Brain microvascular endothelial cell (primary cell): ENCODE measurements around the gene ABCF3.
"Not testable (repeated sequence)": the region's sequence is repeated elsewhere in the genome, so short reads cannot be mapped to it uniquely, and the experiment has no call there.

Experiments
- DNase-seq: peaks from one replicate; pipeline ENCODE4 v3.0.0-alpha.2; 2020
- H3K27ac ChIP-seq: fragments of 250-450 bp; sonication (Bioruptor Pico); 2 replicates; pipeline ENCODE4 v1.5.1; 2020; ENCODE audit warnings: mild to moderate bottlenecking, moderate library complexity
- H3K27me3 ChIP-seq: fragments of 250-450 bp; sonication (Bioruptor Pico); replicated peaks from 2 replicates; pipeline ENCODE4 v1.5.1; 2020; ENCODE audit warnings: mild to moderate bottlenecking
- H3K36me3 ChIP-seq: fragments of 250-450 bp; sonication (Bioruptor Pico); replicated peaks from 2 replicates; pipeline ENCODE4 v1.5.1; 2020; ENCODE audit warnings: mild to moderate bottlenecking
- H3K4me3 ChIP-seq: 2 replicates; pipeline ENCODE4 v1.5.1; 2011; ENCODE audit warnings: low read depth, mild to moderate bottlenecking, control low read depth, low read length, moderate library complexity
- CTCF ChIP-seq: IDR thresholded peaks from 2 replicates; pipeline ENCODE4 v1.5.1; 2011; ENCODE audit warnings: low read depth, mild to moderate bottlenecking, moderate library complexity, low read length, control low read depth, inconsistent platforms; ENCODE audit errors: missing control alignments
- in situ Hi-C: cut with HindIII; loops from 2 replicates; pipeline ENCODE4 v1.10.0; 2017; ENCODE audit warnings: low sequenced_read_pairs, low pct_ligation_motif_present

ABCF3 gene

GRCh38 chr3:184155644-184156521, 30.1 kb upstream of the ABCF3 start:
- in situ Hi-C loops, result no loop called here
- Histone ChIP-seq H3K27me3 (no peaks in the 10 kb centered on the region), H3K4me3 (peak overlapping the region; percentile 91), H3K36me3 (no peaks in the 10 kb centered on the region), H3K27ac (peak overlapping the region; percentile 74)
- DNase-seq, result no peak
- TF ChIP-seq CTCF, result no peak

GRCh38 chr3:184156522-184156955, 29.5 kb upstream of the ABCF3 start:
- peak overlapping the region; percentile 35 for H3K27ac ChIP-seq
- DNase-seq, result peak; percentile 32
- no peak for TF ChIP-seq CTCF
- H3K27me3 ChIP-seq, result no peaks in the 10 kb centered on the region
- H3K36me3 ChIP-seq, result no peaks in the 10 kb centered on the region
- H3K4me3 ChIP-seq, result peak overlapping the region; percentile 91
- in situ Hi-C loops, result no loop called here

GRCh38 chr3:184157206-184157605, 28.8 kb upstream of the ABCF3 start:
- Histone ChIP-seq H3K36me3 (no peaks in the 10 kb centered on the region), H3K27ac (peak overlapping the region; percentile 35), H3K27me3 (no peaks in the 10 kb centered on the region), H3K4me3 (peak overlapping the region; percentile 91)
- no peak for DNase-seq
- in situ Hi-C loops, result no loop called here
- TF ChIP-seq CTCF, result no peak

GRCh38 chr3:184158404-184158803, 27.6 kb upstream of the ABCF3 start:
- Histone ChIP-seq H3K27me3 (no peaks in the 10 kb centered on the region), H3K4me3 (no peak overlapping the region), H3K27ac (no peak overlapping the region), H3K36me3 (peaks cover 9% of the 10 kb centered on the region)
- no peak for TF ChIP-seq CTCF
- in situ Hi-C loops, result no loop called here
- DNase-seq, result no peak

GRCh38 chr3:184160456-184160855, 25.5 kb upstream of the ABCF3 start:
- DNase-seq, result peak; percentile 90
- Histone ChIP-seq H3K4me3 (peak overlapping the region; percentile 5), H3K36me3 (peaks cover 25% of the 10 kb centered on the region), H3K27ac (peak overlapping the region; percentile 97), H3K27me3 (no peaks in the 10 kb centered on the region)
- no peak for TF ChIP-seq CTCF
- in situ Hi-C loops, result no loop called here

- DNase-seq, H3K4me3 ChIP-seq, H3K27ac ChIP-seq, H3K27me3 ChIP-seq, in situ Hi-C loops: not testable (repeated sequence)
- peaks cover 46% of the 10 kb centered on the region for H3K36me3 ChIP-seq
These were observed 23.4 kb upstream of the ABCF3 start for GRCh38 chr3:184162571-184163070.
